GM23338 (cell line): ENCODE data around the gene NPL.

Source experiments
- CTCF ChIP-seq, 2 experiments: fragments of 200-600 bp in 1 of 2; sonication (generic) in 1 of 2; conservative IDR thresholded peaks; 2 replicates each; pipeline versions ENCODE4 v1.5.1 to v1.6.1; 2016 to 2017; ENCODE audit warnings: antibody characterized with exemption in 2 of 2, low read depth in 2 of 2, mild to moderate bottlenecking in 2 of 2, moderate library complexity in 1 of 2
- EZH2 ChIP-seq: fragments of 200-600 bp; sonication (generic); IDR thresholded peaks from one replicate; pipeline ENCODE4 v1.8.0; 2017; ENCODE audit warnings: antibody characterized with exemption, mild to moderate bottlenecking, low read depth; ENCODE audit not compliant: unreplicated experiment
- JUNB ChIP-seq: IDR thresholded peaks from one replicate; pipeline ENCODE4 v1.6.1; 2016; ENCODE audit warnings: antibody characterized with exemption; ENCODE audit not compliant: unreplicated experiment
- POLR2AphosphoS5 ChIP-seq: IDR thresholded peaks from 2 replicates; pipeline ENCODE4 v1.6.1; 2016; ENCODE audit warnings: antibody characterized with exemption, low read depth
- TF ChIP-seq, protein P1 (sequence below): IDR thresholded peaks from one replicate; pipeline ENCODE4 v1.6.1; 2018; ENCODE audit warnings: antibody characterized with exemption; ENCODE audit not compliant: unreplicated experiment

GRCh38 chr1:182770232-182770631 is 19.3 kb upstream of the NPL start:
- TF ChIP-seq CTCF (conservative IDR thresholded peaks at IDR 0.05; ENCODE audit: low read depth in 2 of 2) (no peak), POLR2AphosphoS5 (no peak), EZH2 (no peak), JUNB (no peak)
- TF ChIP-seq, protein P1, sequence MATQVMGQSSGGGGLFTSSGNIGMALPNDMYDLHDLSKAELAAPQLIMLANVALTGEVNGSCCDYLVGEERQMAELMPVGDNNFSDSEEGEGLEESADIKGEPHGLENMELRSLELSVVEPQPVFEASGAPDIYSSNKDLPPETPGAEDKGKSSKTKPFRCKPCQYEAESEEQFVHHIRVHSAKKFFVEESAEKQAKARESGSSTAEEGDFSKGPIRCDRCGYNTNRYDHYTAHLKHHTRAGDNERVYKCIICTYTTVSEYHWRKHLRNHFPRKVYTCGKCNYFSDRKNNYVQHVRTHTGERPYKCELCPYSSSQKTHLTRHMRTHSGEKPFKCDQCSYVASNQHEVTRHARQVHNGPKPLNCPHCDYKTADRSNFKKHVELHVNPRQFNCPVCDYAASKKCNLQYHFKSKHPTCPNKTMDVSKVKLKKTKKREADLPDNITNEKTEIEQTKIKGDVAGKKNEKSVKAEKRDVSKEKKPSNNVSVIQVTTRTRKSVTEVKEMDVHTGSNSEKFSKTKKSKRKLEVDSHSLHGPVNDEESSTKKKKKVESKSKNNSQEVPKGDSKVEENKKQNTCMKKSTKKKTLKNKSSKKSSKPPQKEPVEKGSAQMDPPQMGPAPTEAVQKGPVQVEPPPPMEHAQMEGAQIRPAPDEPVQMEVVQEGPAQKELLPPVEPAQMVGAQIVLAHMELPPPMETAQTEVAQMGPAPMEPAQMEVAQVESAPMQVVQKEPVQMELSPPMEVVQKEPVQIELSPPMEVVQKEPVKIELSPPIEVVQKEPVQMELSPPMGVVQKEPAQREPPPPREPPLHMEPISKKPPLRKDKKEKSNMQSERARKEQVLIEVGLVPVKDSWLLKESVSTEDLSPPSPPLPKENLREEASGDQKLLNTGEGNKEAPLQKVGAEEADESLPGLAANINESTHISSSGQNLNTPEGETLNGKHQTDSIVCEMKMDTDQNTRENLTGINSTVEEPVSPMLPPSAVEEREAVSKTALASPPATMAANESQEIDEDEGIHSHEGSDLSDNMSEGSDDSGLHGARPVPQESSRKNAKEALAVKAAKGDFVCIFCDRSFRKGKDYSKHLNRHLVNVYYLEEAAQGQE: no peak
